Measurements from ENCODE around the gene TERF2IP. TPM values are rescaled to one million over a fixed set of nuclear protein-coding genes. Genes with fewer than 3 reads are reported as not detected.

The TERF2IP gene
- total RNA-seq, 1 donor from 2014 or later: 60.1 TPM

DNA sequence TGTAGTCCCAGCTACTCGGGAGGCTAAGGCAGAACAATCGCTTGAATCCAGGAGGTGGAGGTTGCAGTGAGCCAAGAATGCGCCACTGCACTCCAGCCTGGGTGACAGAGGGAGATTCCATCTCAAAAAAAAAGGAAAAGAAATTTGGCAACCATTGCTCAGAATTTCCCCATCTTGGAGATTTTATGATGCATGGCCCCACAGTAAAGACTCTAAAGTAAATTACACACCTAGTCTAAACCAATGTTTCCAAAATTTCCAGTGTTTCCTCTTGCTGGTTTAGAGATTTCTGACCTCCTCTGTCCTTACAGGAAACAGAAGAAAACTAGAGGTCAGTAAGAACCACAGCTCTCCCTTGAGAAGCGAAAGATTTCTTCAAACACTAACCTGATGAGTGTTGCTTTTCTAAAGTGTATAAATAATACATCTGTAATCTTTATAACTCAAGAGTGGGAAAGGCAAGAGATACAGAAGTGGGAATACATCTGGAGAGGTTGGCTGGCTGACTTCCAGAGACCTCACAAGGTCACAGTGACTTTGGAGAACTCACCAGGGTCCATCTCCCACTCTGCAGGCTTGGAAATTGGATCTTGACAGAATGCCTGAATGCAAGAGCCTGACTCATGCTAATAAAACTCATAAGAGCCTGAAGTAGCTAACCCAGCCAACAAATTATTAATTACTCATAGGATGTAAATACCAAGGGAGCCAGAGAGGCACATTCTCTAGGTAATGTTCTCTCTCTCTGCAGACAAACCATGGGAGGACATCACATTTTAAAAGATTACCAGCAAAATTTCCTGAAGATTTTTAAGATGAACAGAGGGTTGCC is 33.3 kb upstream of the TERF2IP start:
- peaks cover 8% of the 10 kb centered on the region for H3K4me1 ChIP-seq
- H3K27me3 ChIP-seq (ENCODE audit: low read depth): no peaks in the 10 kb centered on the region
- no peak overlapping the region for H3K27ac ChIP-seq (replicated peaks)
- no peak overlapping the region for H3K4me3 ChIP-seq
- no peak for DNase-seq
- no peak for TF ChIP-seq CTCF (IDR thresholded peaks at IDR 0.05; ENCODE audit: borderline replicate concordance)
- H3K36me3 ChIP-seq: peaks cover 89% of the 10 kb centered on the region
- intact Hi-C loops (cut with micrococcal nuclease): loop anchor here (10.0 kb wide), 1 partner anchor 129 kb away; no protein-coding TSS in a partner anchor
- H3K9me3 ChIP-seq (replicated peaks): no peaks in the 10 kb centered on the region

DNA sequence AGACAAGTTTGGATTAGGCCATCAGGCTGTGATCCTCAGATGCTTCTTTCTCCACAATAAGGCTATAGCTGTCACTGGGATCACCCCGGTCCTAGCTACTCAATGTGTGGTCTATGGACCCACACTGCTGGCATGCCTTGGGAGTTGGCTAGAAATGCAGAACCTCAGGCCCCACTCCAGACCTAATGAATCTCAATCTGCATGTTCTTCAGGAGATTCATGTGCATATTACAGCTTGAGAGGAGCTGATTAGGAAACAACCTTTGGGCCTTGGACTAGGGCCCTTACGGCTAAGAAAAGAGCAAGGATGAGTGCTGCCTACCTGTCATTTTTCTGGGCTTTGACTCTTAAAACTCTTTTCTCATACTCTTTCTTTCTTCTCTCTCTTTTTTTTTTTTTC is 32.0 kb upstream of the TERF2IP start:
- Histone ChIP-seq H3K27me3 (ENCODE audit: low read depth) (no peaks in the 10 kb centered on the region), H3K4me1 (peaks cover 13% of the 10 kb centered on the region), H3K36me3 (peaks cover 88% of the 10 kb centered on the region), H3K27ac (replicated peaks) (no peak overlapping the region), H3K9me3 (replicated peaks) (no peaks in the 10 kb centered on the region), H3K4me3 (no peak overlapping the region)
- TF ChIP-seq CTCF (IDR thresholded peaks at IDR 0.05; ENCODE audit: borderline replicate concordance): no peak
- intact Hi-C loops (cut with micrococcal nuclease): loop anchor here (10.0 kb wide), 1 partner anchor 131 kb away; no protein-coding TSS in a partner anchor
- no peak for DNase-seq

DNA sequence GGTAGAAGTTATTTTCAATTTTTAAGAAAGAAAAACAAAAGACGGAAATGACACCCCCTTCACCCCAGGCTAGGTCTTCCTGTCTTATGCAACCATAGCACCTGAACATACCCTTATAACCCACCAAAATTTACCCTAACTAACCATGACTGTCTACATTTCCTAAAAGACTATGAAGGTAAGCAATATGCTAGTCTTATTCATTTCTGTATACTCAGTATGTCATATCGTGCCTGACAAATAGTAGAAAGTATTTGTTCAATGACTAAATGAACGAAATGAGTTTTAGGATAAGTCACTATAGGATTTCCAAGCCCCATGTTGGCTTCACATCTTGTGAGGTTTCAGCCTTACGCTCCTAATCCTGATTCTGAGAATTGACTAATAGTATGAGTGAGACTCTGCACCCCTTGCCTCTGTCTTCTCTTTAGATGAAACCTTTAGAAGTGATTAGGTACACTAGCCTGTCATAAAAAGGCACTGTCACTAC is 31.0 kb upstream of the TERF2IP start:
- TF ChIP-seq CTCF (IDR thresholded peaks at IDR 0.05; ENCODE audit: borderline replicate concordance): no peak
- Histone ChIP-seq H3K27me3 (ENCODE audit: low read depth) (no peaks in the 10 kb centered on the region), H3K9me3 (replicated peaks) (no peaks in the 10 kb centered on the region), H3K36me3 (peaks cover 78% of the 10 kb centered on the region), H3K4me3 (no peak overlapping the region), H3K4me1 (peaks cover 23% of the 10 kb centered on the region), H3K27ac (replicated peaks) (no peak overlapping the region)
- DNase-seq: no peak
- intact Hi-C loops (cut with micrococcal nuclease): loop anchor here (10.0 kb wide), 1 partner anchor 132 kb away; no protein-coding TSS in a partner anchor

- H3K27me3 ChIP-seq (ENCODE audit: low read depth): no peaks in the 10 kb centered on the region
- TF ChIP-seq CTCF (IDR thresholded peaks at IDR 0.05; ENCODE audit: borderline replicate concordance): no peak
- H3K4me3 ChIP-seq: no peak overlapping the region
- no peaks in the 10 kb centered on the region for H3K9me3 ChIP-seq (replicated peaks)
- H3K27ac ChIP-seq (replicated peaks): no peak overlapping the region
- H3K36me3 ChIP-seq: peaks cover 73% of the 10 kb centered on the region
- H3K4me1 ChIP-seq: peaks cover 28% of the 10 kb centered on the region
- intact Hi-C loops (cut with micrococcal nuclease): loop anchor here (10.0 kb wide), 1 partner anchor 132 kb away; no protein-coding TSS in a partner anchor
- no peak for DNase-seq
These were observed 30.5 kb upstream of the TERF2IP start for GRCh38 chr16:75617121-75617520.

DNA sequence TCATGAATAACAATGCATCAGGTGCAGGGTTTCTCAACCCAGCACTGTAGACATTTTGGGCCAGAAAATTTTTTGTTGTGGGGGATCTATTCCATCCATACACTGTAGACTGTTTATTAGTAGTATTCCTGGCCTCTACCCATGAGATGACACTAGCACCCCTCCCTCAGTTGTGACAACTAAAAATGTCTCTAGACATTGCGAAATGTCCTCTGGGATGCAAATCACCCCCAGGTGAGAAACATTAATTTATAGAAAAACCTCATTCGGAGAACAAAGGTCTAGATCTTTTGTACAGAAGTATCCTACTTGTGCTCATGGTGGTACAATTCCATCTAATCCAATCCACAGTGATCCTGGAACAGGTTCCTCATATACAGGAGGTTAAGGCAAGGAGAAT is 28.8 kb upstream of the TERF2IP start:
- DNase-seq: no peak
- peaks cover 56% of the 10 kb centered on the region for H3K36me3 ChIP-seq
- peaks cover 42% of the 10 kb centered on the region for H3K4me1 ChIP-seq
- no peaks in the 10 kb centered on the region for H3K9me3 ChIP-seq (replicated peaks)
- intact Hi-C loops (cut with micrococcal nuclease): loop anchor here (10.0 kb wide), 1 partner anchor 134 kb away; no protein-coding TSS in a partner anchor
- no peak overlapping the region for H3K27ac ChIP-seq (replicated peaks)
- no peak for TF ChIP-seq CTCF (IDR thresholded peaks at IDR 0.05; ENCODE audit: borderline replicate concordance)
- no peaks in the 10 kb centered on the region for H3K27me3 ChIP-seq (ENCODE audit: low read depth)
- H3K4me3 ChIP-seq: no peak overlapping the region

Measured in left ventricle myocardium inferior (tissue), 1 donor.